Measurements from ENCODE around the gene CASP9. TPM values are rescaled to one million over a fixed set of nuclear protein-coding genes. Genes with fewer than 3 reads are reported as not detected.
A peak's percentile ranks its signal among the peaks of the same experiment; 100 is the strongest.

The CASP9 gene
- total RNA-seq, 4 donors from 2014 or later: 2.6 to 16.0 (median 8.1) TPM

- Histone ChIP-seq H3K27me3 (no peaks in the 10 kb centered on the region), H3K36me3 (no peaks in the 10 kb centered on the region), H3K4me1 (peaks cover 7% of the 10 kb centered on the region in 2 donors), H3K27ac (peak within 1 kb of the TSS; percentile 98 to 99), H3K9me3 (no peaks in the 10 kb centered on the region), H3K4me3 (peak within 1 kb of the TSS; percentile 98 to 99)
- DNase-seq: peak; percentile 99 to 100
- TF ChIP-seq, protein P1, sequence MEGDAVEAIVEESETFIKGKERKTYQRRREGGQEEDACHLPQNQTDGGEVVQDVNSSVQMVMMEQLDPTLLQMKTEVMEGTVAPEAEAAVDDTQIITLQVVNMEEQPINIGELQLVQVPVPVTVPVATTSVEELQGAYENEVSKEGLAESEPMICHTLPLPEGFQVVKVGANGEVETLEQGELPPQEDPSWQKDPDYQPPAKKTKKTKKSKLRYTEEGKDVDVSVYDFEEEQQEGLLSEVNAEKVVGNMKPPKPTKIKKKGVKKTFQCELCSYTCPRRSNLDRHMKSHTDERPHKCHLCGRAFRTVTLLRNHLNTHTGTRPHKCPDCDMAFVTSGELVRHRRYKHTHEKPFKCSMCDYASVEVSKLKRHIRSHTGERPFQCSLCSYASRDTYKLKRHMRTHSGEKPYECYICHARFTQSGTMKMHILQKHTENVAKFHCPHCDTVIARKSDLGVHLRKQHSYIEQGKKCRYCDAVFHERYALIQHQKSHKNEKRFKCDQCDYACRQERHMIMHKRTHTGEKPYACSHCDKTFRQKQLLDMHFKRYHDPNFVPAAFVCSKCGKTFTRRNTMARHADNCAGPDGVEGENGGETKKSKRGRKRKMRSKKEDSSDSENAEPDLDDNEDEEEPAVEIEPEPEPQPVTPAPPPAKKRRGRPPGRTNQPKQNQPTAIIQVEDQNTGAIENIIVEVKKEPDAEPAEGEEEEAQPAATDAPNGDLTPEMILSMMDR (IDR thresholded peaks at IDR 0.05): peak in 3 of 4 experiments; percentile 25 to 41 (median 37)
- peak; percentile 35 to 71 for TF ChIP-seq POLR2A (IDR thresholded peaks at IDR 0.05)
- intact Hi-C loops (cut with DNase I; ENCODE audit: low total_unique reads): no loop called here
Observed at GRCh38 chr1:15526490-15527339, 2.7 kb upstream of the CASP9 start, which contains the start of gene DNAJC16. Gene DNAJC16 (plus strand): TSS chr1:15526848. CDS start chr1:15529106, 2,258 bp downstream.

DNA sequence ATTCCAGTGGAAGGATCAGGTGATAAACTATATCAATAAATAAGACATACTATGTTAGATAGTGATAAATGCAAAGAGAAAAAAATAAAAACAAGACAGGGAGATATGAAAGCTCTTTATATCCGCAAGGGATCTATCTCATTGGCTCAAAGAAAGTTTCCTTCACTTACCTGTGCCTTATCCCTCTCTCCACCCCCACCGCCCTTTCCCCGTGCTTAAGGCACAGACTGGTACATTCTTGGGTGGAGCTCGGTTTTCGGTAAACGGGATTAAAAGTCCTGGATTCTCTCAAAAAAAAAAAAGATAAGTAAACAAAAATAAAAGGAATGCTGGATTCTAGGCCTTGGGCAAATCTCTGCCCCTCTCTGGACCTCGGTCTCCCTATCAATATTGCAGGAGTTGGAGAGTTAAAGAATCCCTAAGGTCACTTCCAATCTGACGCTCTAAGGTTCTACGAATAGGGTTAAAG, 2.0 kb upstream of the CASP9 start:
- Histone ChIP-seq H3K36me3 (no peaks in the 10 kb centered on the region), H3K27me3 (no peaks in the 10 kb centered on the region), H3K9me3 (no peaks in the 10 kb centered on the region), H3K27ac (peak overlapping the region; percentile 98 to 99), H3K4me1 (peaks cover 7% of the 10 kb centered on the region in 2 donors), H3K4me3 (peak overlapping the region; percentile 63 to 99)
- intact Hi-C loops (cut with DNase I; ENCODE audit: low total_unique reads): no loop called here
- DNase-seq: peak; percentile 23 to 47
- TF ChIP-seq POLR2A (IDR thresholded peaks at IDR 0.05): no peak
- TF ChIP-seq, protein P1 (IDR thresholded peaks at IDR 0.05): no peak

- Histone ChIP-seq H3K4me1 (peaks cover 7% of the 10 kb centered on the region in 2 donors), H3K4me3 (peak overlapping the region; percentile 63 to 99), H3K27ac (peak overlapping the region; percentile 98 to 99), H3K36me3 (no peaks in the 10 kb centered on the region), H3K9me3 (no peaks in the 10 kb centered on the region), H3K27me3 (no peaks in the 10 kb centered on the region)
- DNase-seq: peak; percentile 24 to 100
- TF ChIP-seq, protein P1 (IDR thresholded peaks at IDR 0.05): no peak
- peak in 1 of 2 donors; percentile 28 for TF ChIP-seq POLR2A (IDR thresholded peaks at IDR 0.05)
- intact Hi-C loops (cut with DNase I; ENCODE audit: low total_unique reads): no loop called here
Observed at GRCh38 chr1:15525050-15526020, 1.3 kb upstream of the CASP9 start.

GRCh38 chr1:15524283-15525049, 451 bp upstream of the CASP9 start:
- peaks cover 7% of the 10 kb centered on the region in 2 donors for H3K4me1 ChIP-seq
- intact Hi-C loops (cut with DNase I; ENCODE audit: low total_unique reads): no loop called here
- DNase-seq: peak; percentile 100
- H3K4me3 ChIP-seq: peak overlapping the region; percentile 79 to 99
- H3K27me3 ChIP-seq: no peaks in the 10 kb centered on the region
- H3K27ac ChIP-seq: peak overlapping the region; percentile 98 to 99
- no peaks in the 10 kb centered on the region for H3K36me3 ChIP-seq
- no peak for TF ChIP-seq POLR2A (IDR thresholded peaks at IDR 0.05)
- TF ChIP-seq, protein P1 (IDR thresholded peaks at IDR 0.05): no peak
- no peaks in the 10 kb centered on the region for H3K9me3 ChIP-seq
